HG02759 (cell line): ENCODE measurements around the gene SPAG9.
"Not testable (repeated sequence)": the region's sequence is repeated elsewhere in the genome, so short reads cannot be mapped to it uniquely, and the experiment has no call there.

Experiments
- ATAC-seq: cut with Tn5 transposase; IDR thresholded peaks from one replicate; pipeline ENCODE4 v1.9.1; 2021; ENCODE audit warnings: mild to moderate bottlenecking, moderate library complexity; ENCODE audit not compliant: unreplicated experiment

The SPAG9 gene

DNA sequence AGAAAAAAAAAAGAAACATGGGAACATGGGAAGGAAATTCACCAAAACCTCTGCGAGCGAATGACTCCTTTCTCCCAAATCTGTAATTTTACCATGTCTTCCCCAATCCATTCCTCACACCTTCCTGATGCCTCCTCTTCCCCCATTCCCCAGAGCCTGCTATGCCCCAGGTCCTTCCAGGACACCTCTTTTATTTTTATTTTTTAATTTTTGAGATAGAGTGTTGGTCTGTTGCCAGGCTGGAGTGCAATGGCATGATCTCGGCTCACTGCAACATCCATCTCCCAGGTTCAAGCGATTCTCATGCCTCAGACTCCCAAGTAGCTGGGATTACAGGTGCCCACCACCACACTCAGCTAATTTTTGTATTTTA lies 179.0 kb downstream of the SPAG9 start:
- not testable (repeated sequence) for ATAC-seq

DNA sequence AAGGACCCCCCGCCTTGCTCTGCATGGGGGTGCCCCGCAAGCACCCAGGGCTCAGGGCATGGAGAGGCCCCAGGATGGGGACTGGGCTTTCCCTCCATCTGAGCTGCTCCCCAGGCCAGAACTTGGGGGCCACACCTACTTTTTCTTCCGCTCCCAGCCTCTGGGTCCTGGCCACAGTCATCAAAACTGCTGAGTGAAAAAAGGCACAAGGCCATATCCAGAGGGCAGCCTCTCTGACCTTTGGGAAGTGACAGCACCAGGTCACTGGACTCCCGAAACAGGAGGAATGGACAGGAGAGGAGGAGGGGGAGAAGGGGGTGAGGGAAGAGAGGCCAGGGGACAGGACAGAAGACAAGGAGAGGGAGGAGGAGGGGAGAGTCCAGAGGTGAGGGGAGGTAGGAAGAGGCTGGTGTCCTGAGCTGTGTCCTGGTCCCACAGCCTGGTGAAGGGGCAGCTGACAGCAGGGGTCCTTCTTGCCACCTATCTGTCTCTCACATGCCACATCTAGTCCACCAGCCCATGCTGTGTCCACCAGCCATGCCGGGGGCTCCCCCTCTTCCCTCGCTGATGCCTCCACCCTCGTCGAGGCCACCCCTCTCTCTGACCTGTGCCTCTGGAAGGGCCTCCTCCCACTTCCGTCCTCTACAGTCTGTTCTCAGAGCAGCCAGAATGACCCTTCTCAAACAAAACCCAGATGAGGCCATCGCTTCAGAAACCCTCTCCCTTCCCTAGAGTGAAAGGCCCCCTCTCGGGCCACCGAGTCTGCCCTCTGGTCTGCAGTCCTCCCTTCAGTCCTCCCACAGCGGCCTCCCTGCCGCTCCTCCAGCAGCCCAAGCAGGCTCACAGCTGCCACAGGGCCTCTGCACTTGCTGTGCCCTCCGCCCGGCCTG lies 180.6 kb downstream of the SPAG9 start:
- no peak for ATAC-seq

DNA sequence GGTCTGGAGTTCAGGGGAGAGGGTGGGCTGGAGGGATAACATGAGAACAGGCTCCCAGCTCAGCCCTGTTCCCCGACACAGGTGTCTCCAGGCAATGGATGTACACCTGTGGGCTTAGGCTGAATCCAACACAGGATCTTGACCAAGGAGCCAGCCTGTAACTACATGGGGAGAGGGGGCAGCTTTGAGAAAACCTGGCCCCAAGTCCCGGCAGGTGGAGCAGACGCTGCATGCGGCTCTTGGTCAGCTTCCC lies 181.2 kb downstream of the SPAG9 start:
- ATAC-seq, result no peak

DNA sequence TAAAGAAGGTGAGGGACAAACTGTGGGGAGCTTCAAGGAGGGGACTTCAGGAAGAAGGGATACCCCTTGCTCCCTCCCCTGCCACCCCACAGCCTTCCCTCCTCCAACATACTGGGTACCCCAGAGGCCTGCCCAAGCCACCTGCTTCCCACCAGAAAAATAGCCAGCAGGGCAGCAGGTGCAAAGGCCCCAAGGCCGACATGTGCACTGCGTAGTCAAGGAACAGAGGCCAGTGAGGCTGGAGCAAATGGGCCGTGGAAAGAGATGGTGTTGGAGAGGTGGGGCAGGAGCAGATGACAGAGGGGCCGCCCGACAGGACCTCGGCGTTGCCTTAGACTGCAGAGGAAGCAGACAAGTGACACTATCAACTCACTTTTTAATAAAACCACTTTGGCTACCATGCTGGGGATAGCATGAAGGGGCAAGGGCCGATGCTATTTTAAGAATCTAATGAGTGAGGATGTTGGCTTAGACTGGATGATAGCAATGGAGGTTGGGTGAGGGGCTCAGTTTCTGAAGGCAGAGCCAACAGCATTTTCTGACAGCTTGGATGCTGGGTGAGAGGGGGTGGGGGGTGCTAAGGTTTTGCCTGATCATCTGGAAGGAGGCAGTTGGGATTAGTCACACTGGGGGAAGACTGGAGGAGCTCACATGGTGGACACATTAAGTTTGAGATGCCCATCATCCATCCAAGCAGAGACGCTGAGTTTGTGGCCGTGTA lies 181.7 kb downstream of the SPAG9 start:
- no peak for ATAC-seq

DNA sequence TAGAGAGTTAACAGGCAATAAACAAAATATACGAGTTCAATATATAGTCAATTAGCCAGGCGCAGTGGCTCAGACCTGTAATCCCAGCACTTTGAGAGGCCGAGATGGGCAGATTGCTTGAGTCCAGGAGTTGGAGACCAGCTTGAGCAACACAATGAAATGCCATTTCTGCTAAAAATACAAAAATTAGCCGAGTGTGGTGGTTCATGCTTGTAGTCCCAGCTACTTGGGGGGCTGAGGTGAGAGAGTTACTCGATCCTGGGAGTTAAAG lies 184.7 kb downstream of the SPAG9 start:
- no peak for ATAC-seq

DNA sequence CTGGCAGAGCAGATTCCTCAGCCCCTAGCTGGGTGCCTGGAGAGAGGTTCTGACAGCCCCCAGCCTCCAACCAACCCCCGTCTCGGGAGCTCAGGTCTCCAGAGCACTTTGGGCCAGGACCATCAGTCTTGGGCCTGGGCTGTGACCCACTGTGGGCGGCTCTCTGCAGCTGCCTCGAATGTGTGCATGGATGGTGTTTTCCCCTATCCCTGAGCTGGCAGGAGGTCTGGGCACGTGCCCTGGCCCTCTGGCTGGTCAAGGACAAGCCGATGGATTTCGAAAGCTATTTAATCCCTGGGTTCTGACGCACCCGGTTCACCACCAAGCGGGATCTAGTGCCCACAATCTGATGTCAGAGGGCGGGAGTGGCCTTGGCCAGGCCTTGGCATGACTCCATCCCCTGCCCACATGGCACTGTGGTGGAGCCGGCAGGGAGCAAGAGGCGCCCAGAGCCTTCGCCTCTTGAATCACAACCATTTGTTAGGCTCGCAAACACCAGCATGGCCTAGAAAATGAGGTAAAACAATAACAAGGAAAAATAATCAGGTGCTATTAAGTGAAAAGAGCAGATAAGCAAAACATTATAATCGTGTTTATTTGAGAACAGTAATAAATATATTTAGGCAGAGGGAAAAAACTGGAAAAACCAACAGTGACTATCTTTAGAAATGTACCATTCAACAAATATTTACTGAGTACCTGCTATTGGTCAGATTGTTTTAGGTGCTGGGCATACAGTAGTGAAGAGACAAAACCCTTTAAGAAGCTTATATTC lies 185.3 kb downstream of the SPAG9 start:
- no peak for ATAC-seq

DNA sequence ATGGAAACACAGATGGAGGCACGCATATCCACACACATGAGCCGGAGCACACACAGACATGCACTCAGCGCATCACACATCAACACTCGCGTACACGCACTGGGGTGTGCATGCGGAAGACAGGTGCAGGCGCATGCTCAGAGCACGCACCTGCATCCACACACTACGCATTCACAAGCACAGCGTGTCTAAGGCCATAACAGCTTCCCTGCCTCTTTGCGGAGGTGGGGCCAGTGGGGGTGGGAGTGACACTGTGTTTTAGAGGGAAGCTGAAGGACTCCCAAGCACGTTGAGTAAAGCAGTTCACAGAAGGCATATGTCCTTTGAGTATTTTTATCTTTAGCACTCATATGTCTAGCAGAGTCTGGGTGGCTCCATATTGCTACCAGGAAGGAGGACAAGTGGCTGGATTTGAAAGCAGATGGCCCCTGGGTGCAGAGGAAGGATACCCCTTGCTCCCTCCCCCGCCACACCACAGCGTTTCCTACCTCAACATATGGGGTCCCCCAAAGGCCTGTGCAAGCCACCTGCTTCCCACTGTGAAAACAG lies 185.9 kb downstream of the SPAG9 start:
- no peak for ATAC-seq

DNA sequence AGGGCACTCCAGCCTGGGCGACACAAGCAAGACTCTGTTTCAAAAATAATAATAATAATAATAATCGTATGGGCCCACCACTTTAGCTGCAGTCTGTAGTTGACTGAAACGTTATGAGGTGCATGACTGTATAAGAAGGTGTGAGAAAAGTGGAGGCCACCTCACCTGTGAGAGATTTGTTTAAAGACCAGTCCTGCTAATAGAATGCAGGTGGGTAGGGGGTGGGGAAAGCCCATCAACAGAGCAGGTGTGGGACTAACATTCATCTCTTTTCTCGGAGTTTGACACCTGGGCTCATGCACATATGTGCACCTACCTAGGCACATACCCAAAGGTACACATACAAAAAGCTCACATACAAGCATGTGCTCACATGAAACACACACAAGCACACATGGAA lies 186.5 kb downstream of the SPAG9 start:
- no peak for ATAC-seq

DNA sequence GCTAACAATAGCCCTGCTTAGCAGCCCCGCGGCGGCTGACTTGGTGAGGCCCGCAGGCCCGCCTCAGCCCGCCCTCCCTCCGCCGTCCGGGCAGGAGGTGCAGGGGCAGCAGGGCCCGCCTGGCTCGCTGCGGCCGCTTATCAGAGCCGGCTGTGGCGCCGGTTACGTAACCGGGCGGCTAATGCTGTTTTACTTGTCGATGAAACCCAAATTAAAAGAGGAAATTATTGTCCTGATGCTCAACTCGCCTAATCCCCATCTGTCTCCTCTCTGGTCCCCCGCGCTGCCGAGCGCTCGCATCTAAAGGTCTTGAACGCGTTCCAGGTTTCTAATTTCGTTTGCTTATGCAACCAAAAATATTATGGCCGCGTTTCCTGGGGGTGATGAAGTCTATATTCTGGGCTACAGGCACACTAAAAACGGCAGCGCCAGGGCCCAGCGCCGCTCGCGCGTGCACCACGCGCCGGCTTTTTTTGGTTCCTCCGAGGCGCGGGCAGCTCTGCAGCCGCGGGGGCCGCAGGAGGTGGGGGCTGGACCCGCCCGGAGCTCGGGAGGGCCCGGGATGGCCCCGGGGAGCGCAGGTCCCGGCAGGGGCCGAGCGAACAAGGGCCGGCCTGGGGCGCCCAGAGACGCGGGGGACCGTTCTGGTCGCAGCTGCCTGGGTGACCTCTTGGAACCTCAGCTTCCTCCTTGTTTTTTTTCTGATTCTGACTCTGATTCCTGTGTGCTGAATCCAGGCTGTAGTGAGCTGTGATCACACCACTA lies 189.3 kb downstream of the SPAG9 start:
- ATAC-seq, result peak; percentile 59

DNA sequence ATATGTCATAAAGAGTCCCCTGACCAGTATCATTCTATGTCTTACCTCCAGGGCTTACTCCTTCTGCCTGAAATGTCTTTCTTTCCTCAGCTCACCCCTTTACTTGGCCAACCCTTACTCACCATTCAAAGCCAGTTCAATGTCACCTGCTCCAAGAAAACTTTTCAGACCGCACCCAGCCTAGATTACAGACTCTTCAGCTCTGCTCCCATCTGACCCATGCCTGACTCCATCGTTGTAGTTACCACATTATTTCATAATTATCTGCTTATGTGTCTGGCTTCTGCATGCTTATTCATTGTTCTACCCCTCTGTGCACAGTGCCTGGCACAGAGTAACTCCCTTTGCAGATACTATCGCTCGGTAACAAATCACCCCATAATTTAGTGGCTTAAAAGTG lies 192.0 kb downstream of the SPAG9 start:
- no peak for ATAC-seq

DNA sequence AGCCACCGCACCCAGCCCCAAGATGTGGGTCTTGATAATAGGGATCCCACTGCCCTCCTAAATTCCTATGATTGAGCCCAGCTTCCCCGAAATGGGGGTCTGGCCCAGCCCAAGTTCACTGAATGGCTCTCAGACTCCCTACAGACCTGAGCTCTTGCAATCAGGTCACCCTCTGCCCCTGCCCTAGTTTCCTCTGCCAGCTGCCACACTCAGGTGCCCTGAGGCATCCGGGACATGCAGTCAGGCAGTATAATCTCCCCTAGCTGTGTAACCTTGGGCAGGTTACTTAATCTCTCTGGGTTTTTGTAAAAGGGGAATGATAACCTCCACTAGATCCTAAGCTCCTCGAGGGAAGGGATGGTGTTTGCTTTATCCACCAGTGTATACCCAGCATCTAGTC lies 193.4 kb downstream of the SPAG9 start:
- ATAC-seq, result no peak

DNA sequence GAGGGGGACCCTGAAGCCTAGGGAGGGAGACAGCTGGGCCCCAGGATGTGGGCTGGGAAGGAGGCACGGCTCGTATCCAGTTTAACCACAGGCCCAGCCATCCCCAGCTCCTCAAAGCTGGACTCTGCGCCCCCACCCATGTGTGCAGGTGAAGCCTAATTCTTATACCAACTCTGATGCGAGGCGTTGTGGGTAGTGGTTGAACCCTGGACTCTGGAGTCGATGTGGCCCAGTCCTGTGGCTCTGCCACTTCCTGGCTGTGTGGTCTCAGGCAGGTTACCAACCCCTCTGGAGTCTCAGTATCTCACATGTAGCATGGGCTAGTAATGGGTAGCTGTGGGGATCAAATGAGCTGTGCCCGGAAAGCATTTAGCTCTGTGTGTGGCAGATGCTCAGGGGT lies 194.1 kb downstream of the SPAG9 start:
- no peak for ATAC-seq

DNA sequence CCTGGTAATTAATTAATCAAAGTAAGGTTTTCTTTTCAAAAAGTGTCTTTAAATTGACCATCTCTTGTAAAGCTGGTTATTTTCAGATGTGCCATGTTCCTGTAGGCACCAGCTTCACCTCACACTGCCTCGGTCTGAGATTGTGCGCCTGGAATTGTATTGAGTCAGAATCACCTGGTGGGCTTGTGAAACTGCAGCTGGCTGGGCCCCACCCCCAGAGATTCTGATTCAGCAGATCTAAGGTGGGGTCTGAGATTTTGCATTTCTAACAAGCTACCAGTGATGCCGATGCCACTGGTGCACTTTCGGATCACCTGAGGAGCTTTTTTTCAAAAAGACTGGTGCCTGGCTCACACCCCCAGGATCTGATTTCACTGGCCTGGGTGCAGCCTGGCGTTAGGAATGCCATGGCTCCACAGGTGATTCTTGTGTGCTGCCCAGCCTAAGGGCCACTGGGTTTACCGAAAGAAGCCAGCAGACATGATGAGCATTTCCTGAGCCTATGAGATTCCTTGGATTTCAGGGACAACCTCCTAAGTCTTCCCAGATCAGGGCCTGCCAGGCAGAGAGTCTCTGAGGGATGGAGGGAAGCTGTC lies 195.3 kb downstream of the SPAG9 start:
- no peak for ATAC-seq

DNA sequence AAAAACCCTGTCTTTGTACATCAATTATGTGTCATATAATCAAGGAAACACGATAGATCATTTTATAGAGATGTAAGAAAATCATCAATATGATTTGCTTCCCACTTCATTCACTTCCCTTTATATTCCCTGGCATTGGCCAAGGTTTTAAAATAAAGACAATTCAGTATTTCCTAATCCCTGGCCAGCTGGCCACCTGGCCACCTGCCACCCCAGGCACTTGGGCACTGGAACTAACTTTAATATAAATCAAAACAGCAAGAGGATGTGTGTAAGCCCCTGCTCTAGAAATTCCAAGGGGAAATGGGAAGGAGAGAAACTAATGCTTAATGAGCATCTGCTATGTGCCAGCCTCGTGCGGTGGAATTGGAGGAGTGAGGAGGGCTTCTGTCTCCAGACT lies 195.9 kb downstream of the SPAG9 start:
- no peak for ATAC-seq

DNA sequence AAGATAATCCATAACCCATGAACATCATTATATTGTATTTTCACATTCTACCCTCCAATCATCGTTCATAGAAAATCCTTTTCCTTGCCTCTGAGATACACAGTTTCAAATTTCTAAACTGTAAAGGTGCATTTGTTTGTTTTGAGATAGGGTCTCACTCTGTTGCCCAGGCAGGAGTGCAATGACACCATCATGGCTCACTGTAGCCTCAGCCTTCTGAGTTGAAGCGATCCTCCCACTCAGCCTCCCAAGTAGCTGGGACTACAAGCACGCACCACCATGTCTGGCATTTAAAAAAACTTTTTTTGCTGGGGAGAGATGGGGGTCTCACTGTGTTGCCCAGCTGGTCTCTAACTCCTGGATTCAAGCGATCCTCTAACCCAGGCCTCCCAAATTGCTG lies 196.4 kb downstream of the SPAG9 start:
- no peak for ATAC-seq

DNA sequence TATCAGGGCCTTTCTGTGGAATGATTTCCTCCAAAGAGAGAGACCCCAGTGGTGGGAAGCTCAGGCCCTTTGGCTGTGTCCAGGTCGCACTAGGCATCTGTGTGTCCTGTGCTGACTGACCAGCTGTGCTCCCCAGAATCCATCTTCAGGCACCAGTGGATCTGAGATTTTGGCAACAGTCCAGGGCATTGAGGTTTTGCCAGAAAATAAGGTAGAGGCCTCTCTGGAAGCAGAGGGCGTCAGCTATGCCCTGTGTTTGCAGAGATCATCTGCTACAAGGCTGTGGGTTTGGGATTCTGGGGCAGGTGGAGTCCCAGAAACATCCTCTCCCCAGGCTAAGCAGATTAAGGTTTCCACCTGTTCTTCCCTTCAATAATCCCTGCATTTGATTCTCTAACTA lies 197.1 kb downstream of the SPAG9 start:
- no peak for ATAC-seq

DNA sequence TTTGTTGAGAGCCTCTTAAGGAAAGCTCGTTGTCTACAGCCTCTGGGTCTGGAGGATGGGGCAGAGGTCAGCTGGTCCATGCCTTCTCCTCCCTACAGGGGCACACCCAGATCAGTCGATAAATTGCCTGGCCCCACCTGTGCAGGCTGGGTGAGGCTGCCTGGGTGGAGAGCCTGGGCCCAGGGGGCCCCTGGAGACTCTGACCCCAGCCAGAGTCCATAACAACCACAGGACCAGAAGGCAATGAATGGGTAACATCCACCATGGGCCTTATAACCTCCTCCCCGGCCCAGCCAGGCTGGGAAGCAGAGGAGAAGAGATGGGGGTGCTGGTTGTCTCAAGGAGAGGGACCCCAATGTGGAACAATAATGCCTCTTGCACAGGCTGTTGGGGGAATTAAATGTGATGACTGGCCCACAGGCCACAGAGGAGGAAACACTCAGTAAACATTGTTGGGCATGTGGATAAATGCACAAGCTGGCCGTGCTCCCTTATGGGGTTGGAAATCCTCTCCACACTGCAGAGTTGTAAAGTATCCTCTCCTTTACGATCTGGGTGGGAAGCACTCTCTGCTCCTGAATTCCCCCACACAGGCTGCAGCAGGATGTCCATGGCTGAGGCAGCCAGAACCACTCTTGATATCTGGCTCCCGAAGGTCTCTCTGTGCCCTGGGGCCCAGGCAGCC lies 197.8 kb downstream of the SPAG9 start:
- no peak for ATAC-seq

DNA sequence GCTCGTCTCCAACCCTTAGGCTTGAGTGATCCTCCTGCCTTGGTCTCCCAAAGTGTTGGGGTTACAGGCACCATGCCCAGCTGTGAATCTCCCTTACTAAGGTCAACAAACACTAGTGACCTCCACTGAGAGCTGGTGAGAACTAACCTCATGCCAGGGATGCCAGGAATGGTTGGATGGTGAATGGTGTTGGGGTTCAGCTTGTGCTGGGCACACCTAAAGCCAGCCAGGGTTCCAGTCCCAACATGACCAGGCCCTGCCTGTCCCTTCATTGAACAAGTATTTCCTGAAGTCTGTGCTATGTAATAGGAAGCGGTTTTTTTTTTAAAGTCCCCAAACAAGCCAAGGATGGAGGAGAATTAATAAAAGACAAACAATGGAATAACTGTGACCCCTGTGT lies 198.6 kb downstream of the SPAG9 start:
- no peak for ATAC-seq

DNA sequence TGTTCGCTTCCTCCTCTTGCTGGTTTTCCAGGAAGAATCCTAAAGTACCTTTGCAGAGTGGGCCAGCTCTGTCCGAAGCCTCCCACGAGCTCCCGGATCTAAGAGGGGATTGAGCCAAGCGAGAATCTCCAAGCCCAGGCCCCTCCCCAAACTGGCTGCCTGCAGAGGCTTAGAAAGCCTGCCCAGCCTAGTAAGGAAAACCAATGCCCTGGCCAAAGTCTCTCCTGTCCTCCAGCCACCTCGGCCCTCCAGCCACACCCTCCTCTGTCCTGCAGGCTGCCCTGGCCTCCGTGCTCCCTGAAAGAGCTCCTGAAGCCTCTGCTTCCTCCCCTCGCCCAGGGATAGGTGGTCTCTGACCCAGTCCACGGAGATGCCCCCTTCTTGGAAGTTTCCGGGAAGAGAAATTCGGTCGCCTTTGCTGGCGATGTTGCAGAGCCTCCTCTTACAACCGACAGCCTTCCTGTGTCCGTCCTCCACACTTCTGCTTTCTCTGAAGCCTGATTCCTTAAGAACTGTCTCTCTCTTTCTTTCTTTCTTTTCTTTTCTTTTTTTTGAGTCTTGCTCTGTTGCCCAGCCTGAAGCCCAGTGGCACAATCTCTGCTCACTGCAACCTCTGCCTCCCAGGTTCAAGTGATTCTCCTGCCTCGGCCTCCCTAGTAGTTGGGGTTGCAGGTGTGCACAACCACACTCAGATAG lies 199.6 kb downstream of the SPAG9 start:
- ATAC-seq, result no peak

DNA sequence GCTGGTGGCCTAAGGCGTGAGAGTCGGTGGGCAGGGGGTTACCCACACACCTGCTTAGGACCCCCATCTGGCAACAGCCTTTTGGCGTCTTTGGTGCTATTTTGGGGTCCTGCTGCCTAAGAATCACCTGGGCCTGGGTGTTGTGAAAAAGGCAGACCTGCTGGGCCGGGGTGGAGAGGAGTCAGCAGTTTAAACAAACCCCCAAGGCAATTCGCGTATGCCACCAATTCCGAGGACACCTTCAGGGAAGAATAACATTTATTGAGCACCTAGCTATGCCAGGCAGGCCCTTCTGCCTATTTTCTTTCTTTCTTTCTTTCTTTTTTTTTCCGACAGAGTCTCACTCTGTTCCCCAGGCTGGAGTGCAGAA lies 200.6 kb downstream of the SPAG9 start:
- no peak for ATAC-seq
